ENCODE results near the gene RGMA.

RGMA gene

GRCh38 chr15:93091465-93091864 lies 2.5 kb upstream of the RGMA start:
- DNase-seq (ENCODE audit: low read depth) = no peak

DNA sequence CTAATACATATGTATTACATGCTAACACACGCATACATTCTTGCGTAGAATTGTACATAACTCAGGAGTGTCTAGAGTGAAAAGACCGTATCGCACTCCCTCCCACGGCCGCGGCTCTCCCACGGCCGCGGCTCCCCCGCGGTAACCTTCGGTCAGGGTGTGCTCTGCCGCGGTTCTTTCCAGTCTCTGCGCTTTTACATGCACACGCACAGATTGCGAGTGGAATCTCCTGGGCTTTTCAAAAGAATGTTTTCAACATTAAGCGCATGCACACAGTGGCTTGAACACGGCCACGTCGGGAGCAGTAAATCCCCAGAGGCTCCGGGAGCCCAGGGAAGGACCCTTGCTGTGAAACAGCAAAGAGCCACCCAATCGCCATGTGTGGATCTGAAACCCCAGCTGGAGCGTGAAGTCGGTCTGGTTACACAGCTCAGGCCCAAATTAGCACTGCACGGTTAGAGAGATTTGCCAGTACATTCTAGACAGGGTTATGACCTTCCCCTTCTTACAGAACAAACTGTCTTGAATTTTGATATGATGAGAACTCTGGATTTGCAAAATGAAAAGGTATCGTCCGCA lies 805 bp upstream of the RGMA start:
- DNase-seq (ENCODE audit: low read depth) = no peak

- DNase-seq (ENCODE audit: low read depth) = no peak
Measured at GRCh38 chr15:93088200-93088980, 621 bp downstream of the RGMA start.

DNA sequence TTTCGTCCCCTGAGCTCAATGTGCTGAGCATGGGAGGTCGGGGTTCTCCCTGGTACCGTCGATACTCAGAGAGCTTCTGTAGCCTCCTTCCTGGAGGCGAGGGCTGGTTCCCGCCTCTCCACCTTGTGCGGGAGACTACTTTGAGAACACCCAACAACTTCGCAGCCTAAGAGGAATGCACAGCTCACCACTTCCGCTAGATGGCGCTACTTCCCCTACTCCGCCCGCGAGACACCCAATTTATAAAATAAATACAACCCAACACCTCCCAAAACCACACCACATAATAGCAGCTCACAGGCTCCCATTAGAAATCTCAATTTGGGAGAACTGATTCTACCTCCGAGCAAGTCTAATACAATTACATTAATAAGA lies 1.2 kb downstream of the RGMA start:
- peak; percentile 46 for DNase-seq (ENCODE audit: low read depth)

GRCh38 chr15:93086791-93087190 lies 2.2 kb downstream of the RGMA start:
- no peak for DNase-seq (ENCODE audit: low read depth)

GRCh38 chr15:93085692-93086091 lies 3.3 kb downstream of the RGMA start:
- no peak for DNase-seq (ENCODE audit: low read depth)

GRCh38 chr15:93082861-93083260 lies 6.2 kb downstream of the RGMA start:
- no peak for DNase-seq (ENCODE audit: low read depth)

GRCh38 chr15:93081399-93081798 lies 7.6 kb downstream of the RGMA start:
- DNase-seq (ENCODE audit: low read depth) = no peak

- DNase-seq (ENCODE audit: low read depth) = no peak
Measured at GRCh38 chr15:93080451-93080850, 8.6 kb downstream of the RGMA start.

- no peak for DNase-seq (ENCODE audit: low read depth)
Measured at GRCh38 chr15:93076875-93077274, 12.1 kb downstream of the RGMA start.

- DNase-seq (ENCODE audit: low read depth) = no peak
Measured at GRCh38 chr15:93076217-93076616, 12.8 kb downstream of the RGMA start.

GRCh38 chr15:93074599-93074998 lies 14.4 kb downstream of the RGMA start:
- DNase-seq (ENCODE audit: low read depth) = no peak

GRCh38 chr15:93073465-93073952 lies 15.5 kb downstream of the RGMA start:
- DNase-seq (ENCODE audit: low read depth) = no peak

DNA sequence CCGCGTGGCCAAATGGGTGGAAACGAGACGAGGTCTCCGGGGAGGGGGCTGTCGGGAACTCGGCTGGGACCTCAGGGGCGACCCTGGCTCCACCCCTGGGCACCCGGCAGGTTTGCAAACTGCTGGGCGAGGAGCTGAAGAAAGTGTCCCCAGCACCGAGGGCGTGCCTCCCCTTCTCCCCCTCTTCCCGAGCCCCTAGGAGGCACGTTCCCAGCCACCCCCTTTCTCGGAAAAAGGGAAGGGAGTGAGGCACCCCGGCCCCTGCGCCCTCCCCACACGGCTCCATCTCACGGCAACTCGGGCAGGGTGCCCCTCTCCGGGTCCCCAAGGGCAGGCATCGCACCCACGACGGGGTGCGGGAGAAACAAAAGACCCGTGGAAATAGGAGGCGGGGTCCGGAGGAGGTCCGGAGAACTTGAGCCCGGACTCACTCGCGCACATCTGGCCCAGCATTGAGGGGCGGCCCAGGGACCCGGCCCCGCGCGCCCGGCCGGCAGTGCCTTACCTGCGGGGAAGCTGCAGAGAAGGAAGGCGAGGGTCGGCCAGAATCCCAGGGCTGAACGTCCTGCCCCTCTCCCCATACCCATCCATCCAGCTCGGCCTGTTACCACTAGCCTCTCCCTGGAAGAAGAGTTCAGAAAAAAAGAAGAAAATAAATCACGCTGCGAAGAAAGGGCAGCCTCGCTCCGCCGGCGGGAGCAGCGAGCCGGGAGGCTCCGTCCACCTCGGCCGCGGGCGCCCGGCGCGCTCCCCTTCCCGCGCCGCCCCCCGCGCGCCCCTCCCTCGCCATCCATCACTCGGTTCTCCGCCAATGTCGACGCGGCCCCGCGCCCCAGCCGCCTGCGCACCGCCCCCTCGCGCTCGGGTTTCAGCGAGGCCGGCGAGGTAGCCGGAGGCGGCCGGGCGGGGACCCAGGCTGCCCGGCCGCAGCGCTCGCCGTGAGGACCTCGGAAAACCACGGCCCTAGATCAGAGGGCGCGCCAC lies 16.3 kb downstream of the RGMA start:
- no peak for DNase-seq (ENCODE audit: low read depth)

DNA sequence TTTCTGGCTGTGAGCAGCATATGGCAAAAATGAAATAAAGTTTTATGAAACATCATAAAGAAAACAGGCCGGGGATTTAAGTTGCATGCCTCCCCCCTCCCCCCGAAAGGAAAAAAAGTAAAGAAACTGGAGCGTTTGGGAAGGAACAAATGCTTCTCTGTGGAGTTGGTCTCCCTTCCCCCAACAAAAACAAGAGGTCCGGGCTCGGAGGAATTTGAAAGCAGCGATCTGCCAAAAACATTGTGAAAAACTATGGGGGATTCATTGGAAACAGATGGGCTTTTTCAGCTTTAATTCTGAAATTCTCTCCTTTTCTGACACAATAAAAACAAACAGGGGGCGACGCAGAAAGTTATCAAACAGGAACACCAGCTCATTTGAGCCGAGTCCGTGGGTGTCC lies 17.0 kb downstream of the RGMA start:
- DNase-seq (ENCODE audit: low read depth) = no peak

DNA sequence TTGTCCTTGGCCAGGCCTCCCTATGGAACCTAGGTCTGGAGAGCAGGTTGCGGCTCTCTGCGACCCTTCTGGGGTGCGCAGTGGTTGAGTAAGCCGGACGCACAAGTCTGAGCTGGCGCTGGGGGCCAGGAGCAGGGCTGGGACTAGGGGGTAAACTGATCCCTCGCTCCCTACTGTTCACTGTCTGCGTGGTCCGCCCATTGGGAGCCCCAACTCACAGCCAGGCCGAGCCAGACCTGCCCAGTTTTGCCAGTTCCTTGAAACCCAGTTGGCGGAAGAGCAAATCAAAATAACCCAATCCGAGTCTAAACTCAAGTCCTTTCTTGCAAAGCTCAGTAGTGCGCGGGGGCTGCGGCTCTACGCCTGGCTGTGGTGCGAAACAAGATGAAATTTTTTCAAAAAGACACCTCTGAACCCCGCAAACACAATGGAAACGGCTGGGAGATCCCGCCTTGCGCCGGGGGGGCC lies 17.5 kb downstream of the RGMA start:
- DNase-seq (ENCODE audit: low read depth) = no peak

DNA sequence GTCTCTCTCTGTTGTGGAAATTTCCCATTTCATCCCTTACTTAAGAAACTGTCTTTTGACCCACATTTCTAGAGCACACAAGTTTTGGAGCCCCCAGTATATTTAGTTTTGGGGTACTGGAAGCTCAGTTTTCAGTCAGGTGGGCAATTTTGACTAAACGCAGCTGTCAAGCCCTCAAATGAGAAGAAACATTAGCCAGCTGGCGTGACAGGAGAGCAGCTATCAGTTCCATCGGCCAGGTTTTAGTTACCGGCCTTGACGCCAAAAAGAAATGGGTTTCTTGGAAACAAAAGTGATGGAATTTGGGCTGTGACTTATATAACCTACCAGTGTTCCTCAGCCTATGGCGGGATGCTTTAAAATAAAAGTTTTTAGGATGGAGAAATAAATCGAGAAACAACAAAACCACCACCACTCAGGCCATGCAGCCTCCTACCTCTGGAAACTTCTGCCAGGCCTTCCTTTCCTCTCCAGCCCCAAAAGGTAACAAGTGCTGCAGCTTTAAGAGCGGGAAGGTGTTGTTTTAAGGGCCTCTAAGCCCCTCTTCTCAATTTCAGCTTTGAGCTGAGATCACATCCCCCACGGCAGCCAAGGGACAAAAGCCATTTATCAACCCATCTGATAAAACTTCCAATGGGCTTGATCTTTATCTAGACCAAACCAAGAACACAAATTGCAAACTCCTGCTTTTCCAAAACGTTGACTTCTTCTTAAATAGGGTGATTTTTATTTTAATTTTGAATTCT lies 18.3 kb downstream of the RGMA start:
- DNase-seq (ENCODE audit: low read depth) = no peak

DNA sequence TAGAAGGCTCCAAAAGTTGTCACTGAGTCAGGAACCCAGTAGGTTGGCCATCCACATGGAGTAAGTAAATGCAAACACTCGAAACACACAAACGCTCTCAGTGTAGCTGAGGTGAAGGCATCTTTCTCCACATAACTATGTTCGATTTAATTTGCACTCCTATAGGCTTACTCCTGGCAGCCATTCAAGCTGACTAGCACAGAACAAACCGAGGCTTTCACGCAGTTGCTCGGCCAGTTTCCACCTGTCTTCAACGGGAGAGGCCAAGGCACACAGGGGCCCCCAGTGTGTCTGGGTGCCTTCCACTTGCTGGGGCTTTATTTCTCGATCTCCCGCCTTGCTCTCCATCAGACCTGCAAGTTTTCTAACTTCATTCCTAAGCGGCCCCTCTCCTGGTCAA lies 18.9 kb downstream of the RGMA start:
- DNase-seq (ENCODE audit: low read depth) = no peak

DNA sequence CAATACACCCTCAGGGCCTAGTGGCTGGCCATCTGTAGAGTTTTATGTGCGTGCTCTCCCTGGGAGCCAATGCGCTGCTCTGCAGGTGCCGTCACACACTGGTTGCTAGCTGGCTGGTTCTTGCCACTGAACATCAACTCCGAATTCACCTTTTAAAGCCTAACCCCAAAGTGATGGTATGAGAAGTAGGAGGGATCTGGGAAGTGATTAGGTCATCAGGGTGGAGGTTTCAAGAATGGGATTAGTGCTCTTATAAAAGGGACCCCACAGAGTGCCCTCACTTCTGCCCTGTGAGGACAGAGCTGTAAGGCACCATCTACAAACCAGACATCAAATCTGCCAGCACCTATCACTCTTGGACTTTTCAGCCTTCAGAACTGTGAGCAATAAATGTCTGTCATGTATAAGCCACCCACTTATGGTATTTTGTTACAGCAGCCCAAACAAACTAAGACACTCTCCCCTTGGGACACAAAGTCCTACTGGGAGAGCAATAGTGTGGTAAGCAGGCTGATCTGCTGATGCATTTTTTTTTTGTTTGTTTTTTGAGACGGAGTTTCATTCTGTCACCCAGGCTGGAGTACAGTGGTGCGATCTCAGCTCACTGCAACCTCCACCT lies 20.3 kb downstream of the RGMA start:
- no peak for DNase-seq (ENCODE audit: low read depth)

DNA sequence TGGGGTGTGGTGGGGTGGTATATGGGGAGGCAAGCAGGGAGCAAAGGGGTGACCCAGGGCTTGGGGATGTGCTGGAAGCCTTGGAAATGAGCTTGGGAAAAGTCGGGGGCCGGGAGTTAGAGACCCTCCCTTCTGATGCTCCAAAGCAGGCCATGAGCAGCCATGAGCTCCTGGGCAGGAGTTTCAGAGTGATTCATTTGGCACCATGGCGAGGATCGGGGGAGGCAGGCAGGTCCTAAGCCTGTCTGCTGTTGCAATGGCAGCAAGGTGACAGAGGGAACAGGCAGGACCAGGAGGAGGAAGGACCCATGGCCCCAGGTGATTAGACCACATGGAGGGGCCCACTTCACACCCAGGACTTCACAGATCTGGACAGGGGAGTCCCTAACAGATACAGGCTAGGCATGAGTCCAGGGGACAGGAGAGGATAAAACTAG lies 21.3 kb downstream of the RGMA start:
- DNase-seq (ENCODE audit: low read depth) = no peak

All from stimulated activated CD8-positive, alpha-beta memory T cell treated with anti-CD3 and anti-CD28 coated beads, Interleukin-15, amount 100 ng/mL, for 24 hours (primary cell).